Measurements from ENCODE around the gene NSF. TPM values are rescaled to one million over a fixed set of nuclear protein-coding genes. Genes with fewer than 3 reads are reported as not detected.
"Not testable (repeated sequence)": the region's sequence is repeated elsewhere in the genome, so short reads cannot be mapped to it uniquely, and the experiment has no call there.

Gene NSF
- total RNA-seq = 10 to 100 TPM; 19.9 to 23.8 (median 21.8) TPM

DNA sequence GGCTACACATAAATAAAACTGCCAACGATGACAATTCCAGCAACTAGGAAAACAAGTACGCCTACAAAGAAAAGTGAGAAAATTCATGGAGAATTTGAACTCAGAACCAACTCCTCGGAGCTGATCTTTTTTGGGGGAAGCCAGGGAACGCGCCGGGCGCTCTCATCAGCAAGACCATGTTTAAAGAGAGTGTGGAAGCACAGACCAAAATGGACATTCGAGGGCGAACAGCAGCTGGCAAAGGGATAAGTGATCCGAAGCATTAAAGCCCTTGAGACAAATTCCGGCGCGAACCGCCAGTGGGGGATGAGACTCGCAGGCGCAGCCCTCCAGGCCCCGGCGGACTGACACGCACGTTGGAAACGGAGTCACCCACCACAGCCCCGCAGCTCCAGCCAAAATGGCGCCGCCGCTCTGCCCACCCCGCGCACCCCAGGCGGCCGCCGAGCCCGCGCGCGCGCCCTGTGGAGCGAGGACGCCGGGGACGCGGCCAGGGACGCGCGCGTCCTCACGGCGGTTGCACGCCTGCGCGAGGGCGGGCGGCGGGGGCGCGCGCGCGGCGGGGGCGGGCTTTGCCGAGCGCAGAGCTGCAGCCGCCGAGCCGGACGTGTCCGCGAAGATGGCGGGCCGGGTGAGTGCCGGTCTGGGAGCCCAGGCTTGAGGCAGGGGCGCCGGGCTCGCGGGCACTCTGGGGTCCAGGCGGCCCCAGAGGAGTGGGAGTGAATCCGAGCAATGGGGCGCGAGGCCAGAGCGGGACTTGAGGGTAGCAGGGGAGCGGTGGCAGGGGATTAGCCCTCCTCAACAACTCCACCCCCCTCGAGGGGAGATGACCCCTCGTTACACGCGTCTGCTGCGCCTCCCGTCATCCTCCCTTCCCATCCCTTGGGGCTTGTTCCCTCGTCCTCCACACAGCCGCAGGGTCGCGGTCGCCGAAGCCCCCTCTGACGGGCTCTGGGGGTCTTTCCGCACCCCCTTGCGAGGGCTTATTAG, at the start of gene NSF:
NSF (plus strand) TSS at position 513 of the 990 bp plus-strand sequence; CDS start at position 620, 107 bp downstream.
- not testable (repeated sequence) for DNase-seq (ENCODE audit: low spot score)
- peak; percentile 95 for ATAC-seq (ENCODE audit: low FRiP score)

DNA sequence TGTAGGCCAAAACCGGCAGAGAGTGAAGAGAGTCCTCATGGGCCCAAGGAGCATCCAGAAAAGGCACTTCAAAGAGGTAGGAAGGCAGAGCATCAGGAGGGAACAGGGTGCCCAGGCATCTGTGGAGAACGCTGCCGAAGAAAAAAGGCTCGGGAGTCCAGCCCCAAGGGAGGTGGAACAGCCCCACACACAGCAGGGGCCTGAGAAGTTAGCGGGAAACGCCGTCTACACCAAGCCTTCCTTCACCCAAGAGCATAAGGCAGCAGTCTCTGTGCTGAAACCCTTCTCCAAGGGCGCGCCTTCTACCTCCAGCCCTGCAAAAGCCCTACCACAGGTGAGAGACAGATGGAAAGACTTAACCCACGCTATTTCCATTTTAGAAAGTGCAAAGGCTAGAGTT, 41.9 kb upstream of the NSF start:
- ATAC-seq (ENCODE audit: low FRiP score); DNase-seq (ENCODE audit: low spot score): not testable (repeated sequence)

DNA sequence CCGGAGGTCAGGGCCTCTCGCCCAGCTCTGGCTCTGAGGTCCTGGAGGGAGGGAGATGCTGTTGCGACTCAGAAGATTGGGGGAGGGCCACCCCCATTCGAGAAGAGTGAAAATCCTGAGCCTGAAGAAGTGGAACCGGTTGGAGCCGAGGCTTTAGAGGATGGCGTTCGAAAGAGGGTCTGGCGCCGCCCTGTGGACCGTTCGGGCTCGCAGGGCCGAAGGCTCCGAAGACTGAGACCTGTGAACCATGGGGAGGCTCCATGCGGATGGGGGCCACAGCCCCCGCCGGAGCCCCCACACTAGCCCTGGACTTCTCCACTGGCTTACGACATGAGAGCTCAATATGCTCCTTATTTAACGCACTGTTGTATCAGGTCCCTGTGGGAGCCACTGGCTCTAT, 31.3 kb upstream of the NSF start:
- ATAC-seq (ENCODE audit: low FRiP score); DNase-seq (ENCODE audit: low spot score): not testable (repeated sequence)

GRCh38 chr17:46560048-46560447, 30.4 kb upstream of the NSF start:
- not testable (repeated sequence) for ATAC-seq (ENCODE audit: low FRiP score); DNase-seq (ENCODE audit: low spot score)

DNA sequence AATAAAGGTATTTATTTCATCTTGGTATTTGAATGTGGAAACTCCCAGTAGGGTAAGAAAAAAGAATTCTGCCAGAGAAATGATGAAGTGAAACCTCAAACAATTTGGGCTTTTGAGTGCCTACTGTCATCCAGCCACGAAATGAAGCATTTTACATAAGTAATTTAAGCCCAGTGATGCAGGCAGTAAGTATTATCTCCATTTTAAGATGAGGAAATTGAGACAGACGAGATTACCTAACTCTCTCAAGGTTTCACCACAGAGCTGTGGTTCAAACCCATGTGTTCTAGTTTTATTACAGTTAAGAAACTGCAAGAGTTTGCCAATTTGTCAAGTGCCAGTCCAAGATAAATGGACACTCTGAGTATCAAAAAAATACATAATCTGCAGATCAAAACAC, 24.2 kb upstream of the NSF start:
- not testable (repeated sequence) for DNase-seq (ENCODE audit: low spot score); ATAC-seq (ENCODE audit: low FRiP score)

DNA sequence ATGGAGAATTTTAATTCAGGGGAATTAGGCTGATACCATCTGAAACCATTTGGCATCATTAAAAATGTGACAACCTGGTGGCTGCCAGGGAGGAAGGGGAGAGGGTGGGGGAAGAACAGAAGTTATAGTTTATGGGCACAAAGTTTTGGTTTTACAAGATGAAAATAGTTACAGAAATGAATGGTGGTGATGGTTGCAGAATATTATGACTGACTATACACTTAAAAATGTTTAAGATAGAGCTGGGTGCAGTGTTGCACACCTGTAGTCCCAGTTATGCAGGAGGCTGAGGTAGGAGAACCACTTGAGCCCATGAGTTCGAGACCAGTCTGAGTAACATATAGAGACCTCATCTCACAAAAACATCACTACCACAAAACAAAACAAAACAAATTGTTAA, 23.5 kb upstream of the NSF start:
- ATAC-seq (ENCODE audit: low FRiP score); DNase-seq (ENCODE audit: low spot score): not testable (repeated sequence)

GRCh38 chr17:46571796-46572195, 18.7 kb upstream of the NSF start:
- DNase-seq (ENCODE audit: low spot score); ATAC-seq (ENCODE audit: low FRiP score): not testable (repeated sequence)

DNA sequence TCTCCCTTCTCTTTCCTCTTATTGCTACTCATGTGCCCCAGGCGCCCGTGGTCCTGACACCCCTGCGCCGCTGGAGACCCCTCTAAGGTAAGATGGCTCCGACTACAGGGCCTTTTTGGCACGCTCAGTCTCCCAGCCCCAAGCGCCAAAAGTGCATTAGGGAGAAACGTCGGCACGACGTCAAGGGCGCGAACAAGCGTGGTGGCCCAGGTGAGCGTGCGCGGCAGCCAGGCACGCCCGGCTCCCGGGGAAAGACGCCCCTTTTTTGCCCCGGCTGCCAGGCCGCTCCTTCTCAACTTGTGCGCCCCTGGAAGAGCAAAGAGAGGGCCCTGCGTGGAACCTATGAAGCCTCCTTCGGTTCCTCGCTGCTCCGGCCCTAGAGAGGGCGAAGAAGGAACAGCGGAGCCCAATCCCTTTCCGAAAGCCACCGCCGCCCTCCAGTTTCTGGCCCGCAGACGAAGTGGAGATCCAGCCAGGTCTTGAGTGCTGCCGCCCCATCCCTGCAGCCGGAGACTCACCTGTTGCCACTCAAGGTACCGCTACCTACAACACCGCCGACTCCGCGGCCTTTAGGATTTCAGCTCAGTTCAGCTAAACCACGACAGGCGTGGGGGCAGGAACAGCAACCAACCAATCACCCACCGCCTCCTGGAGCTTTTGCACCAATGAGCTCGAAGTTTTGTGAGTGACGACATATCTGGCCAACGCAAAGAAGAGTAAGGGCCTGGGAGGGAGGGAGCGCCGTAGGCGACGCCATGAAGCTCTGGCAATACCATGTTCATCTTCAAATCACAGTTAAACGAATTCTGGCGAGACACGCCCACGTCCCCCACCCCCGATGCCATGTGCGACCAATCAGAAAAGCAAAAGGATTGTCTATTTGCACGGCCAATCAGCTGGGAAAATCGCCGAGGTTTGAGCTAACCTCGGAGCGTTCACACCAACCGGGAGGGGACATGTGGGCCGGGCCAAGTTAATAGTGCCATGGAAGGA, 11.1 kb upstream of the NSF start, which contains the start of gene ARL17A:
ARL17A (minus strand) TSS at position 609 of the 993 bp plus-strand sequence. CDS start 3,369 bp downstream, outside the sequence.
- ATAC-seq (ENCODE audit: low FRiP score) = peak; percentile 98
- peak; percentile 33 for DNase-seq (ENCODE audit: low spot score)

GRCh38 chr17:46580082-46580481, 10.4 kb upstream of the NSF start:
- not testable (repeated sequence) for ATAC-seq (ENCODE audit: low FRiP score); DNase-seq (ENCODE audit: low spot score)

DNA sequence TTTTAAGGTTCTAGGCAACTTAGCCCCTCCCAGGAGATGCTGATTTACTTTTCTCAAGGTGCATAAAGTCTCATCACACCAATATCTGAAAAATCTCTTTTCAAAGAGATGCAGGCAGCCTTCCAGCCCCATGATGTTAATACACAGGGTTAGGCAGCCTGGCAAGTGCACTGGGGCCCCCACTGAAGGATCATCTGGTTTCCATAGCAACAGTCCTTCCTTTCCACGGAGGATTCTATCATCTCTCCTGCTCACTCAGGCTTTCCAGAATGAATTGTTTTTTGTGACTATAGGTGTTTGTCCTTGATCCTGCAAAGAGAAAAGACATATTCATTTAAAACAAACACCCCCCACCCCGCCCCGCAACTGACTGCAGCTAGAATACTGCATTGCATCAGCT, 5.0 kb upstream of the NSF start:
- DNase-seq (ENCODE audit: low spot score); ATAC-seq (ENCODE audit: low FRiP score): not testable (repeated sequence)

DNA sequence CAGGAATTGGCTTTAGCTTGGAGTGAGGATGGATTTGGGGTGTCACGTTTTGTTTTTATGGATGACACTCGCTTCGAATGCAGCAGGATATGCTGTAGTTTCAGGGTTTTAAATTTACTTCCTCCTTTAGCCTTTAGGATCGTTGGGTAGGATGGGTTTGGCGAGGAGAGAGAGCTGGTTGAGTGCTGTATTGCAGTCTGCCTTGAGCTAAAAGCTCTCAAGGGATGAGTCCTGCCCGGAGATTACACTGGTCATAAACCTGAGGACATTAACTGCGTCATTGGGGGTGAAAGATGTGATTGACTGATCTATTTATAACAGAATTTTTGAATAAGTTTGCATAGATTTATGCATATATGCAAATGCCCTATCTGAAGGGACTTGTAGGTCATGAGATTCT, 863 bp downstream of the NSF start:
- not testable (repeated sequence) for ATAC-seq (ENCODE audit: low FRiP score); DNase-seq (ENCODE audit: low spot score)

DNA sequence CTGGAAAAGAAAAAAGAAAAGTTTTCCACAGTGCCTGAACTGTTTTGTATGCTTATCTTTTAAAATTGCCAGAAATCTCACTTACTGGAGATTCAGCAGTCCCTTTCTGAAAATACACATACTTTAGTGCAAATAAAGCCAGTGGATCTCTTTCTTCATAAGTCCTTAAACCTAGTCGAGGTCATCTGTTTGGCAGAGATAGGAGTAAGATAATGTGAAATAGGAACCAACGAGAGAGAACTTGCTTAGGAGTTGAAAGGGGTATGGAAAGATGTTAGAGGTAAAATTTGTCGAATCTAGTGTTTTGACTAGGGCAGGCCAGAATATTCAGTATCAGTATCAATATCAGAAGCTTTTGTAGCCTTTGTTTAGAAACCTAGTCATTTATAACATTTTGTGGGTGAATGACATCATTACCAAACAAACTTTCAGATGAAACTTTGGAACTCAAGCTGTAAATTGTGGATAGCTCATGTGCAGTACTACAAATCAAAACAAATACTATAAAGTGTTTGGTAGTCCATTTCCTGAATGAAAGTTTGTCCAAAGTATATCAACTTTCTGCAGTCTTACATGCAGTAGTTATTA, 8.0 kb downstream of the NSF start:
- not testable (repeated sequence) for ATAC-seq (ENCODE audit: low FRiP score); DNase-seq (ENCODE audit: low spot score)

DNA sequence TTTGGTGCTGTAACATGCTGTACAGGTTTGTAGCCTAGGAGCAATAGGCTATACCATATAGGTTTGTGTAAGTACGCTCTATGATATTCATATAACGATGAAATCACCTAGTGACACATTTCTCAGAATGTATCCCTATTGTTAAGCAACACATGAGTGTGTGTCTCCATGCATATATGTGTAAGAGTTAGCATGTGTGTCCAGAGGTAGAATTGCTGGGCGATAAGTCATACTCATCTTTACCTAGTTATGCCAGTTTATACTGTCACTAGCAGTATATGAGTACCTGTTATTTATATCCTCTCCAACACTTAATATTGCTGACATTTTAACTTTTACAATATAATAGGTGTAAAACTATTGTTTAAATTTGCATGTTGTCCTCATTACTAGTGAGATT, 10.3 kb downstream of the NSF start:
- DNase-seq (ENCODE audit: low spot score); ATAC-seq (ENCODE audit: low FRiP score): not testable (repeated sequence)

GRCh38 chr17:46603125-46603524, 12.7 kb downstream of the NSF start:
- not testable (repeated sequence) for DNase-seq (ENCODE audit: low spot score); ATAC-seq (ENCODE audit: low FRiP score)

- not testable (repeated sequence) for ATAC-seq (ENCODE audit: low FRiP score); DNase-seq (ENCODE audit: low spot score)
Measured at GRCh38 chr17:46611304-46611703, 20.8 kb downstream of the NSF start.

- not testable (repeated sequence) for DNase-seq (ENCODE audit: low spot score); ATAC-seq (ENCODE audit: low FRiP score)
Measured at GRCh38 chr17:46613876-46614275, 23.4 kb downstream of the NSF start.

GRCh38 chr17:46617121-46617520, 26.7 kb downstream of the NSF start:
- not testable (repeated sequence) for DNase-seq (ENCODE audit: low spot score); ATAC-seq (ENCODE audit: low FRiP score)

- not testable (repeated sequence) for ATAC-seq (ENCODE audit: low FRiP score); DNase-seq (ENCODE audit: low spot score)
Measured at GRCh38 chr17:46618975-46619374, 28.5 kb downstream of the NSF start.

- DNase-seq (ENCODE audit: low spot score); ATAC-seq (ENCODE audit: low FRiP score): not testable (repeated sequence)
Measured at GRCh38 chr17:46623790-46624189, 33.3 kb downstream of the NSF start.
